Stimulated activated CD8-positive, alpha-beta memory T cell treated with anti-CD3 and anti-CD28 coated beads, Interleukin-15, amount 100 ng/mL, for 1 hour (primary cell): ENCODE results near the gene ART1.
"Not testable (repeated sequence)": the region's sequence is repeated elsewhere in the genome, so short reads cannot be mapped to it uniquely, and the experiment has no call there.

Experiments
- DNase-seq: peaks from one replicate; pipeline ENCODE4 v3.0.0-alpha.2; 2020; ENCODE audit warnings: low read depth

Gene ART1

GRCh38 chr11:3632070-3632660, 12.8 kb upstream of the ART1 start:
- no peak for DNase-seq

DNA sequence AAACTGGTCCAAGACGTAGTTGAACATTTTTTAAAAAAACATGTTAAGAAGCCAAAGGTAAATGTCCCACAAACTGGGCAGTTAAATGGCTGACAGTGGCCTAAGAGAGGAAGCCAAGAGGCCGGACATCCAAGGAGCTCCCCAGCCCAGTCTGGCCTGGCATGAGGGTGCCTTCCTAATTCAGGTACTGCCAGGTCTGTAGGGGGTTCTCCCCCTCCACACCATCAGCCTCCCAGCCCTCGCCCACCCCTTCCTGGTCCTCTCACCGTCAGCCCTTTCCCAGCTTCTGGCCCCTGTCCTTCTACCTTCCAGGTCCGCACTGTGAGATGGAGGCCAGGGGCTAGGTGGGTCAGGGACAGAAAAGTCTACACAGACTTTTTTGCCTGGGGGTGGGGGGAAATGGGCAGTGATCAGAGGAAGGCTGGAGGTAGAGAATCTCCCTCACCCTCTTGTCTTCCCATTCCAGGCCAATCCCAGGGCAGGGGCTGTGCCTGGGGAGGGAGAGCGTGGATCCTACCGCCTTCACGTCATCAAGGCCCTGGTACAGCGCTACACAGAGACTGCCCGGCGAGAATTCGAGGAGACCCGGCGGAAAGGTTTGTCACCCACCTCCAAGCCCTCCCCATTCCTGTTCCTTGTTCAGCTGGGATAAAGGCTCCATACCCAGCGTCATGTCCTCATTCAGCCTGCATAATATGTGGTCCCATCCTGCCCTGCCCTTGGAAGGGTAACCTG, 9.1 kb upstream of the ART1 start:
- DNase-seq, result no peak

DNA sequence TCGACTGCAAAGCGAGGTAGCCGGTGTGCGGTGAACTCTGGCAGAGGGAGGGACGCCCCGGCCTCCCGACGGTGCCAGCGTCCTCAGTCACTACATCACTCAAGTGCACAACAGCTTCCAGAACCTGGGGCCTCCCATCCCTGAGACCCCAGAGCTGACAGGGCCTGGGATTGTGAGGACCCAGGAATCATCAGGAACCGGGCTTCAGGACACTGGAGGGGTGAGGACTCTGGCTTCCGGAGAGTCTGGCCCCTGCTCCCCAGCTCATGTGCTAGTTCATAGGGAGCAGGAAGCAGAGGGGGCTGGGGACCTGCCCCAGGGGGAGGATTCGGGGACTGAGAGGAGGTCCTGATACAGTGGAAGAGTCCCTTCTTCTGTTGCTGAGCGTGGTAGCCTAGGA, 7.7 kb upstream of the ART1 start:
- DNase-seq, result no peak

DNA sequence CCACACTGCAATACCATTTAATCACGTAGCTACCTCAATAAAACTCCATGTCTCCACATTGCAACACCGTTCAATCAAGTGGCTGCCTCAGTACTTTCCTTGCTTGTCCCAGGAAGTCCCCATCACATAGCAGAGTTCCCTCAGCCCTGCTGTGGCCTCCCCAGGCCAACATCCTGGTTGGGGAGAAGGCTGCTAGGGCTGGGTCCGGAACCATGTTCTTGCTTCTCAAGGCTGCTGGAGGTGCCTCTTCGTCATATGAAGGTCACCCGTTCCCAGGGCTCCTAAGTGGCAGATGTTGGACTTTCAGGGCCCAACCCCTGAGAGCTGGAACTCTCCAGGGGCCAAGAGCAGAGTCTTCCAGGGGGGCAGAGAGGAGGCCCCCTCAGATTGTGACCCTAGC, 6.4 kb upstream of the ART1 start:
- no peak for DNase-seq

DNA sequence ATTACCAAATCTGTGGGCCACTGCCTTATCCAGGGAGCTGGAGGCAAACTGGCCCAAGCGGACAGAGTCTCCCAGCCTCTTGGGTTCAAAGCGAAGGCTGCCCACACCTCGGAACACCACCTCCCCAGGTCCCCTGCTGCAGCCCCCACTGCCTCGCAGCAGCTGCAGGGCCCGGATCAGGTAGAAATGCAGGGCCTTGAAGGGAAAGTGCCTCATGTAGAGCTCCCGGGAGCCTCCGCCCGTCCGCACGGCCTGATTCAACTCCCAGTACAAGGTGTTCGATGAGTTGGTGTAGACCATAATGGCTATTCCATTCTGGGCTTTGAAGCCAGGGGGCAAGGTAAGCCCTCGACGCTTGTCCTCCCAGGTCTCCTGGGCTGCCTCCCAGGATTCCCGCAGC, 5.1 kb upstream of the ART1 start:
- no peak for DNase-seq

DNA sequence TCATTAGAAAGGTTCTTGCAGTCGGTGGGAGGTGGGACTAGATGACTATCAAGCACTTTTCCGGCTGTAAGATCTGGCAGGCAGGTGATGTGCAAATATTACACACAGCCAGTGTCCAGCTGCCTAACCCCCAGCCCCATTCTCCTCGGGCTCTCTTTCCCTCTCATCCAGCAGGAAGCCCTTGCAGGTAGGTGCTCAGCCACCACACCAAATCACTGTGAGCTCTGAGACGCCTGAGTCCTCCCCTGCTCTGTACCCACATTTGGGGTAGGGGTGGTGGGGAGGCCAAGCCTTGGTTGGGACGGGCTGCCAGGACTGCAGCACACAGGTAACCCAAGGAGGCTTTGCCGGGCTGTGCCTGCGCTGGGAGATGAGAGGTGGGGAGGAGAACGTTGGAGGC, 3.7 kb upstream of the ART1 start:
- no peak for DNase-seq

DNA sequence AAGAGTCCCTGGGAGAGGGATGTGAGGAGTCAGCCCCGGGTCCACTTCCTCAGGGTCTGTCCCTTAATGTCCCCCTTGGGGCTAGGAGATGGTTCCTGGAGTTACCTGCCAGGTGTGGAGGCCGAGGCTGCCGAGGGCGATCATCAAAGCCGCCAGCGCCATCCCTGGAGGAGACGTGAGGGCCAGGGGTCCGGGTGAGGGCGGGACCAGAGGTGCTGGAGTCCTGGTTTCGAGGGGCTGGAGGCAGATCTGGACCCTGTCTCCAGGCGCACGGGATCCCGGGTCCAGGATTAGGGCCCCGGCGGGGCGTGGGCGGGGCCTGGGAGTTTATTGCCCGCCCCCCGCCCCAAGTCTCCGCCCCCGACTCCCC, 3.2 kb upstream of the ART1 start, which contains the start of gene ART5:
Gene ART5 (minus strand): TSS at position 292 of the 370 bp plus-strand sequence. CDS start 130 bp downstream, at position 162.
- no peak for DNase-seq

DNA sequence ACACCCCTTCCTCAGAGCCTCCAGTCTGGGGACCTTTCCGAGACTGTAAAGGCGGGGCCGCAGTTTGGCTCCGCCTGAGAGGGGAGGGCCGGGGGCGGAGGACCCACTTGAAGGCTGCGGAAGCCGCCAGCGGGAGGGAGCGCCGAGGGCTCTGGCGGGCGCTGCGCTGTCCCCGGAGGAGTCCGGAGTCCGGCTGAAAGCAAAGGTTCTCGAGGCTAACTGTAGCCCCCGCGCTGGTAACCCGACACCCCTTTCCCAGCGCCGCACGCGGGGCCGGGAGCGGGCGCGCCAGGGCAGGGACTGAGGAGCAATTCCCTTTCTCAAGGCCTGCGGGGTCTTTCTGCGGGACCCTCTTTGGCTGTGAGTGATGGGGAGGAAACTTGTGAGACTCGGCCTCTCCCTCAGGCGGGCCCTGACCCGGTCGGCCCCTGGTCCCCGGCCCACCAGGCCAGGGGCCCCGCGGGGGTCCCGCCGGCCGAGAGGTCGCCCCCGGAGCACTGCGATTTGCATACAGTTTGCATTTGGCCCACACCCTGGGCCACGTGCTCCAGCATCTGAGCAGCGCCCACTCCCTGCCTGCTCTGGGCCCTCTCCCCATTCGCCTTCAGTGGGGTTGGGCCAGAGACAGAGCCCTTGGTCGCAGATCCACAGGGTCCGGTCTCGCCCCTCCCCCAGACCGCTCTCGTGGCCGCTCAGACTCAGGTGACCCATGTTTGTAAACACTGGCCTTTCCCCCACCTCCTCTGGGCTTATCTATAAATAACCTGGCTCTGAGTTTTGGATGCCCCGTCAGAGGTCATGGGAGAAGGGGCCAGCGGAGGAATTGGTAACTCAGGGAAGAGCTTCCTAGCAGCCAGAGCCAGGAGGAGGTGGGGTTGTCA, 2.6 kb upstream of the ART1 start:
- DNase-seq, result peak; percentile 13

DNA sequence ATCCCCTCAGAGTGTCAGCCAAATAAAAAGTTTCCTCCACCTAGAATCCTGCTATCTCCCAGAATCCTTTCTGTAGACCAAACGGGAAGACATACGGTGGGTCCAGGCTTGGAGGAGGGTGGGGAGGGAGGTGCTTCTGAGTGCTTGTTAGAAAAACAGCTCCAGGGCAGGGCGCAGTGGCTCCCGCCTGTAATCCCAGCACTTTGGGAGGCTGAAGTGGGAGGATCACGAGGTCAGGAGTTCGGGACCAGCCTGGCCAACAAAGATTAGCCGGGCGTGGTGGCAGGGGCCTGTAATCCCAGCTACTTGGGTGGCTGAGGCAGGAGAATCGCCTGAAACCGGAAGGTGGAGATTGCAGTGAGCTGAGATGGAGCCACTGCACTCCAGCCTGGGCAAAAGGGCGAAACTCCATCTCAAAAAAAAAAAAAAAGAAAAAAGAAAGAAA, 1.8 kb upstream of the ART1 start:
- not testable (repeated sequence) for DNase-seq

GRCh38 chr11:3645552-3645951, 624 bp downstream of the ART1 start:
- DNase-seq, result no peak

DNA sequence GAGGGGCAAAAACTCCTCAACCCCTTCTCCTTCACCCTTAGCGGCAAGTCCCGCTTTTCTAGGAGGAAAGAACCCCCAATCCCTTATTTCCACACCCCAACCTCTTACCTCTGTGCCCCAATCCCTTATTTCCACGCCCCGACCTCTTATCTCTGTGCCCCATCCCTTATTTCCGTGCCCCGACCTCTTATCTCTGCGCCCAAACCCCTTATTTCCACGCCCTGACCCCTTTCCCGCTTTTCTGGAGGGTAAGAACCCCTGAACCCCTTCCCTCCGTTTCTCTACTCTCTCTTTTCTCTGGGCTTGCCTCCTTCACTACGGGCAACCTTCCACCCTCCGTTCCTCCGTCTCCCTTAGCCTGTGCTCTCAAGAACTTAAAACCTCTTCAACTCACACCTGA, 3.9 kb downstream of the ART1 start:
- not testable (repeated sequence) for DNase-seq

GRCh38 chr11:3649374-3649773, 4.4 kb downstream of the ART1 start:
- DNase-seq, result not testable (repeated sequence)

- not testable (repeated sequence) for DNase-seq
Observed at GRCh38 chr11:3652514-3652913, 7.6 kb downstream of the ART1 start.

DNA sequence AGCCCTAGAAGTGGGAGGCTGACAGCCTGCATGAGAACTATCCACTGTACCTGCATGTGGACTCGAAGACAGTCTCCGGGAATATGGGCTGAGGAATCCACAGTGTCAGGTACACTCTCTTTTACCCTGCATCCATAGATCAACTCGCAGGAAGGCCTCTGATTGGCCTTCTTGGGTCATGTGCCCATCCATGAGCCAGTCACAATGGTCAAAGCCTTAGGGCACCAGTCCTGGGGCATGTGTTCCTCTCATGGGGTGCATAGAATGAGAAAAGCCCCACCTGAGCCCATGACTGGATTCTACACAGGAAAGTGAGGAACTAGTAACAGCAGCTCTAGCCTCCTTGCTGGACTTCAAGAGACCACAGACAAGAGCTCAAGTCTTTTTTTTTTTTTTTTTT, 10.6 kb downstream of the ART1 start:
- no peak for DNase-seq

DNA sequence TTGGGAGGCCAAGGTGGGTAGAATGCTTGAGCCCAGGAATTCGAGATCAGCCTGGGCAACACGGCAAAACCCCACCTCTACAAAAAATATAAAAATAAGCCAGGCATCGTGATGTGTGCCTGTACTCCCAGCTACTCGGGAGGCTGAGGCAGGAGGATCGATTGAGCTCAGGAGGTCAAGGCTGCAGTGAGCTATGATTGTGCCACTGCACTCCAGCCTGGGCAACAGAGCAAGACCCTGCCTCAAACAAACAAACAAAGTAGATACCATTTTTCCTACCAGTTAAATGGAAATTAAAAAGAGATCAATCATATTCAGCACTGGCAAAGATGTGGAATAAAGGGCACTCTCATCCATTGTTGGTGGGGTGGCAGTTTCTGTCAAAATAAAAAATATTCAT, 12.4 kb downstream of the ART1 start:
- DNase-seq, result not testable (repeated sequence)

GRCh38 chr11:3658252-3658651, 13.3 kb downstream of the ART1 start:
- DNase-seq, result no peak

DNA sequence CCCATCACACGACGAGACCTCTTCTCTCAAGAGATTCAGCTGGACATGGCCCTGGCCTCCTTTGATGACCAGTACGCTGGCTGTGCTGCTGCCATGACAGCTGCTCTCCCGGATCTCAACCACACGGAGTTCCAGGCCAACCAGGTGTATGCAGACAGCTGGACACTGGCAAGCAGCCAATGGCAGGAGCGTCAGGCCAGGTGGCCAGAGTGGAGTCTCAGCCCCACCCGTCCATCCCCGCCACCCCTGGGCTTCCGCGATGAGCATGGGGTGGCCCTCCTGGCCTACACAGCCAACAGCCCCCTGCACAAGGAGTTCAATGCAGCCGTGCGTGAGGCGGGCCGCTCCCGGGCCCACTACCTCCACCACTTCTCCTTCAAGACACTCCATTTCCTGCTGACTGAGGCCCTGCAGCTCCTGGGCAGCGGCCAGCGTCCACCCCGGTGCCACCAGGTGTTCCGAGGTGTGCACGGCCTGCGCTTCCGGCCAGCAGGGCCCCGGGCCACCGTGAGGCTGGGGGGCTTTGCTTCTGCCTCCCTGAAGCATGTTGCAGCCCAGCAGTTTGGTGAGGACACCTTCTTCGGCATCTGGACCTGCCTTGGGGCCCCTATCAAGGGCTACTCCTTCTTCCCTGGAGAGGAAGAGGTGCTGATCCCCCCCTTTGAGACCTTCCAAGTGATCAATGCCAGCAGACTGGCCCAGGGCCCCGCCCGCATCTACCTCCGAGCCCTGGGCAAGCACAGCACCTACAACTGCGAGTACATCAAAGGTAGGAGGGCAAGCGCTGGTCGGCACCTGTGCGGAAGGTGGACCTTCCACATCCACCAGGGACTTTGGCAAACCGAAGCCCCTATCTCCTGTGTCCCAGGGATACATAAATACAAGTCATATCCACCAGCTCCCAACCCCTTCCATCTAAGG, 14.9 kb downstream of the ART1 start:
- no peak for DNase-seq

DNA sequence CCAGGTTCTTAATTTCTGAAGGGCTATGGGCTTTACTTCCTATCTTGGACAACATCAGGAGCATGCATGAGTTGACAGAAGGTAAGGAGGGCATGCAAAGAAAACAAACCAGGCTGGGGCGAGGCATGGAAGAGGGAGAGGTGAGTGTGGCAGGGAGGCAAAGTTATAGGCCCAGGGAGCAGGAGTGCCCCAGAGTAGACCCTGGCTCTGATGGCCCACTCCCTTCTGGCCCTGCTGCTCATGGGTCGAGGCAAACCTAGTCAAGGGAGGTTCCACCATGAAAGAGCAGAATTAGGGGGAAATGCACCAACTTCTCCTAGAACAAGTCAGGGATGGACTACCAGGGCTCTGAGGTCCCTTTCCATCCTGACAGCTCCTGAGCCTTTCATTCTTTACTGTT, 16.0 kb downstream of the ART1 start:
- no peak for DNase-seq

GRCh38 chr11:3662856-3663255, 17.9 kb downstream of the ART1 start:
- no peak for DNase-seq

DNA sequence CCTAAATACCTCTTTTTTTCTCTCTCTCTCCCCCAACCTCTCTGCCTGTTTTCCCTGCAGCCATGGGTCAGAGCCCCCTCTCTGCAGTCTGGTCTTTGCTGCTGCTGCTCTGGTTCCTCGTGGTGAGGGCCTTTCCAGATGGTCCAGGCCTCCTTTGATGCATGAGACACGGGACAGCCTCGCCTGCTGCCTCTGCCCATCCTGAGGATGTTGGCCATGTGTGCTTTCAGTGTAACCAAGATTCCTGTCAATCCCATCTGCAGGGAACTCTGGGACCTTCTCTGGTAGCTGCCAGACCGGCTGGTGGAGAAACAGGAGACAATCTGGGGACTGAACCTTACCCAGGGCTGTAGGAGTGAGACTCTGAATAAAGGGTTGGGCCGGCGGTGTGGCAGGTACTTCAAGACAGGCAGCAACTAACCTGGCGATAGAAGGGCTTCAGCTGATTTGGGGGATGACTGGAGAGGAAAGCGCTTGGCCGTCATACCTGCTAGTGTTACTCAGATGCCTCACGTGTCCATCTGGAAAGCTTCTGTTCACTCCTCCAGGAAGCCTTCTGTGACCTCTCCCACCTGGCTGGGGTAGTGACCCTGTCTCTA, 19.2 kb downstream of the ART1 start:
- no peak for DNase-seq

DNA sequence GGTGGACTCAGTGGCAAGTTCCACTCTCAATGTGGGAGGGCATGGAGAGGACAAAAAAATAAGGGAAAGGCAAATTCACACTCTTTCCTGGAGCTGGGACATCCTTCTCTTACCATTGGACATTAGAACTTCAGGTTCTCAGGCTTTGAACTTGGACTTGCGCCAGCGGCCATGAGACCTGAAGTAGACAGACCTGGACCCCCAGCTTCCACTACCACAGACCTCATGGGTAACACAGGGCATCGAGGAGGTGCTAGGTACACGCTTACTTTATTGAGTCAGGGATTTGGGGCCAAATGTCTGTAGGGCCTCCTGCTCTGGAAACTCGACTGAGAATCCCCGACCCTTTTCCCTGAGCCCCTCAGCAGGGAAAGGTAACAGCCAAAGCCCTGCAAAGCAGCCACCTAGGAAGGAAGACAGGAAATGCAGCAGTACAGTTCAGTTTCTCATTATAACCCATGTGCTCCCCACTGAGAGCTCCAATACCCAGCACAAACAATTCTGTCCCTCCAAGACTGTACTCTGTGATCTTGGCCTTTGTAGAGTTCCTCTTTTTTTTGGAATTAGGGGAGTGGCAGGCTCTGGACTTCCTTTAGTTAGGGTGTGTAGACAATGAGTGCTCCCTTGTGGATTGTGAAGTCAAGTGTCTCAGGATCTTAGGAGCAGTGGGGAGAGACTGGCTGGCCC, 20.6 kb downstream of the ART1 start:
- no peak for DNase-seq
